HG03064 (cell line): ENCODE data around the gene SLC25A30.
"Not testable (repeated sequence)": the region's sequence is repeated elsewhere in the genome, so short reads cannot be mapped to it uniquely, and the experiment has no call there.

Source experiments
- ATAC-seq: cut with Tn5 transposase; IDR thresholded peaks from one replicate; pipeline ENCODE4 v1.9.1; 2021; ENCODE audit warnings: low read depth; ENCODE audit not compliant: unreplicated experiment

SLC25A30 gene

DNA sequence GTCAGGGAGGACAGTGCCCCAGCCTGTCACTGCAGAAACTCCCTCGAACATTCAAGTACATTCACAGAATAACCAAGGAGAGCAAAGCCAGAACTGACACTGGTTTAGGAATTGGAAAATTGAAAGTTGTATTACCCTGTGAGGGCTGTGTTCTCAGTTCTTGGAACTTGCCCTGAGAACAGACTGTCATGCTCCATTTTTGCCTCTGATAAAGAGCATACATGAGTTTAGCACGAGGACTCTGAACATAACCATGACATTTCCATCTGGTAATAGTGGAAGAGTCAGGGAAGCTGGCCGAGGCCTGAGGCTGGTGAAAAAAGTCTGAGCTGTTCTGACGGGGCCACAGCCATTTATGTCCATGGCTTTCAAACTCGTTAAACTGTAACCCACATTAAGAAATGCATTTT, 15.2 kb upstream of the SLC25A30 start:
- ATAC-seq = no peak

DNA sequence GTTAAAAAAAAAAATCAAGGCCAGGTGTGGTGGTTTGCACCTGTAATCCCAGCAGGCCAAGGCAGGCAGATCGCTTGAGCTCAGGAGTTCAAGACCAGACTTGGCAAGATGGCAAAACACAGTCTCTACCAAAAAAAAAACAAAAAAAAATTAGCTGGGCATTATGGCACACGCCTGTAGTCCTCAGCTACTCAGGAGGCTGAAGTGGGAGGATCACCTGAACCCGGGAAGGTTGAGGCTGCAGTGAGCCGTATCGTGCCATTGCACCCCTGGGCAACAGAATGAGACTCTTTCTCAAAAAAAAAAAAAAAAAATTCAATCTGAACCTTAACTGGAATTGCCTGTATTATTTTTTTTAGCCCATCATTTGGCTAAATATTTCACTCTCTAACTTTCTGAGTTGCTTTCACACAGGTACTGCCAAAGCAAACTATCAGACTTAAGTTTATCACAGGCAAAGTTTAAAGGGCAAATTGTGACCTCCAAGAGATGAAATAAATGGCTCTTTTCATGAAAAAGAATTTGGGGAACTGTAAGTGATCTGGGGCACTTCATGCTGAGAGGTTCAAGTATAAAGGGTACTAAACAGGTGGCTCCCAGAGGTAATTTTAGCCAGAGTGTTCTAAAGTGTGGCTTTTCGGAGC, 14.7 kb upstream of the SLC25A30 start:
- ATAC-seq = no peak

DNA sequence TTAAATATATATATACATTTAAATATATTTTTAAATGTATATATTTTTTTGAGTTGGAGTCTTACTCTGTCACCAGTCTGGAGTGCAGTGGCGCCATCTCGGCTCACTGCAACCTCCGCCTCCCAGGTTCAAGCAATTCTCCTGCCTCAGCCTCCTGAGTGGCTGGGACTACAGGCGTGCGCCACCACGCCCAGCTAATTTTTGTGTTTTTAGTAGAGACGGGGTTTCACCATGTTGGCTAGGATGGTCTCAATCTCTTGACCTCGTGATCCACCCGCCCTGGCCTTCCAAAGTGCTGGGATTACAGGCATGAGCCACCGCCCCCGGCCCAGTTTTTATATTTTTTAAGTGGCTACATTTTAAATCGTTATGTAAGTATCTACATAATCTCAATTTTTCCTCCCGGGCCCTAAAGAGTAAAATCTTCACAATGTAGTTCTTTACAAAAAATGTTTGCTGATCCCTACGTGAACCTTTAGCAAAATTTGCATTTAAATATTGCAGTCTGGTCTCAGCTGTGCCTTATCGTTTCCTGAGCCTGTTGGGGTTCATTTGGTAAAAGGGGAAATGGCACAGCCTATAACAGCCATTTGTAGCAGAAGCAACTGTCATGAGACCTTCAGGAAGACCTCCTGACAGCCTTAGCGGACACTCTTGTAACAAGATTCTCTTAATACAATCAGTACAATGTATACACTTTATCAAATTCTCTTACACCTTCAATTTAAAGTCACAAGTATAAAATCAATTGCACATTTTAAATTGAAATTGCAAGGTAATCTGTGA, 8.1 kb upstream of the SLC25A30 start:
- ATAC-seq = not testable (repeated sequence)

DNA sequence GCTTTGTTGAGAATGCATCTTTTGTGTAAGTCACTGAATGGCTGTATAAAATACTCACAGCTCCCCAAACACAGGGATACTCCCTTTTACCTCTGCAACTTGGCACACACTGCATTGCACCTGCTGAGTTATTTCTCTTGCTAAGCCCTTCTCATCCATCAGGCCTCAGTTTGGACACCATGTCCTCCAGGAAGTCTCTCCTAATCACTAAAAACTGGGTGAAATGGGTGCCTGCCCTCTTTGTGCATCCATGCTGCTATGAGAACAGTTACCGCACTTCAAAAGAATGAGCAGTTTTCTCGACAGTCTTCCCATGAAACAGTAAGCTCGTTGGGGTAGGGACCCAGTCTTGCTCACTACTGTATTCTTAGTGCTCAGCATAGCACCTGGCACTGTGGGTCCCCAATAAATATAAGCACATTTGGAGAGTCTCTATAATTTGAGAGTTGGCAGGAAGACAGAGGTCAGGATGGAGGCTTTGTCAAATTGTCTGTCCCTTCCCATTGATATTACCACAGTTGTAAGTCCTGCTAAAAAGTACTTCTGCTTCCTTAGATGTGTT, 4.6 kb upstream of the SLC25A30 start:
- ATAC-seq = no peak

DNA sequence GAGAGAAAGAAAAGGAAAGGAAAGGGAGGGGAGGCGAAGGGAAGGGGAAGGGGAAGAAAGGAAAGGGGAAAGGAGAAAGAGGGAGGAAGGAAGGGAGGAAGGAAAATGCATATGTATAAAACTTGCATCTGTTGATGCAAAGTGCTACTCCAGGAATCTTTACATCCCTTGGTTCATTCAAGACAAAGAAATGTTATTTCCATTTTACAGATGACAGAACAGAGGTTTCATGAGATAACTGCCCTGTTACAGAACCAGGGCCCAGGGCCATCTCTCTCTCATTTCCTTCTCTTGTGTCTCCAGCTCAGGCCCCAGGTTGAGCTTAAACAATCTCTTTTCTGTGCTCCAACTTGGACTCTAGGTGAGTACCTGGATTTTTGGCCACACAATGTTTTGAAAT, 1.8 kb upstream of the SLC25A30 start:
- no peak for ATAC-seq

DNA sequence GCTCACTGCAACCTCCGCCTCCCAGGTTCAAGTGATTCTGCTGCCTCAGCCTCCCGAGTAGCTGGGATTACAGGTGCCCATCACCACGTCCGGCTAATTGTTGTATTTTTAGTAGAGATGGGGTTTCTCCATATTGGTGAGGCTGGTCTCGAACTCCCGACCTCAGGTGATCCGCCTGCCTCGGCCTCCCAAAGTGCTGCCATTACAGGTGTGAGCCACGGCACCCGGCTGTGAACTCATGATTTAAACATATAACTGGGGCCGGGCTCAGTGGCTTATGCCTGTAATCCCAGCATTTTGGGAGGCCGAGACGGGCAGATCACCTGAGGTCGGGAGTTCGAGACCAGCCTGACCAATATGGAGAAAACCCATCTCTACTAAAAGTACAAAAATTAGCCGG, 1.2 kb upstream of the SLC25A30 start:
- not testable (repeated sequence) for ATAC-seq

DNA sequence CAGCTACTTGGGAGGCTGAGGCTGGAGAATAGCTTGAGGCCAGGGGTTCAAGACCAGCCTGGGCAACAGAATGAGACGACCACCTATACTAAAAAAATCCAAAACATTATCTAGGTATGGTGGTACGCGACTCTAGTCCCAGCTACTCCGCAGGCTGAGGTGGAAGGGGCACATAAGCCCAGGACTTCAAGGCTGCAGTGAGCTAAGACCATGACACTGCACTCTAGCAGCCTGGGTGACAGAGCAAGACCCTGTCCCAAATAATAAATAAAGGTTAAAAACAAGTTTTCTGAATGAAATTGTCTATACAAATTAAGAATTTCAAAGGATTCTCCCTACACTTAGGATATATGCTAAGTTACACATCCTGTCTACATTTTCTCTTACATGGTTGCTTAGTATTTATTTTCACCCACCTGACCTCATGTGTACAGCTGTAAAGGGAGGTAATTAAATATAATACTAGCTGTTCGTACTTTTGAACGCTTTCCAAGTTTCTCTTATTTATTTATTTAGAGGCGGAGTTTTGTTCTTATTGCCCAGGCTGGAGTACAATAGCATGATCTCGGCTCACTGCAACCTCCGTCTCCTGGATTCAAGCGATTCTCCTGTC, 1.6 kb downstream of the SLC25A30 start:
- ATAC-seq = no peak

DNA sequence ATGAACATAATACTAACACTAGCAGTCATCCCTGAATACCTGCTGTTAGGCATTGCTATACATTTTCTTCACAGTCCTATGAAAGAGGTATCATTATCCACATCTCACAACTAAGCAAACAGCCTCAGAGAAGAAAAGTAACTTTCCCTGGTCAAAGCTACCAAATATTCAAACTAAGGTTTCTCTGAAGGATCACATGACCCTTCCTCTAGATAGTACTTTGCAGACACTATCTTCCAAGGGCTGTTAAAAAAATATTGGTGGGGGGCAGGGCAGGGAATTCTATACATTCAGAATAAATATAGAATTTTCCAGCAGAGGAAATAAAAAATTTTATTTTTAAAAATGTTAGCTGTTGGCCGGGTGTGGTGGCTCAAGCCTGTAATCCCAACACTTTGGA, 3.1 kb downstream of the SLC25A30 start:
- no peak for ATAC-seq

DNA sequence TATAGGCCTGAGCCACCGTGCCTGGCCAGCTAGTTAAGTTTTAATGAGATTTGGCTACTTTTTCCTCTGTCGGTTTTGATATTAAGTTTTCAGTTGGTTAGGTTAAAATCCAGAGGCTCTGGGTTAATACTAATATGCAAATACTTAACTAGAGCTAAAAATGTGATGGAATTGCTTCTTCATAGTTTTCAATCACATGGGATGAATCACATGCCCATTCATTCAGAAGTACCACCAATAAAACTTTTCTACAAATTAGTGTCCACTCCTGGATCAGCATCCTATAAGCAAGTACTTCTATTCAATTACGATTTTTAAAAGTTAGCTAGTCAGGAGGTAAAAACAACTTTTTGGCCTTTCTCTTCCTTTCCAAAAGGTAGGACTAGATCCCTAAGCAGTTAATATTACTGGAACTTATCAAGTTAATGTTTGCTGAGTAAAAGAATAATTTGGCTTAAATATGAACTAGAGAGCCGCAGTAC, 4.3 kb downstream of the SLC25A30 start:
- no peak for ATAC-seq

DNA sequence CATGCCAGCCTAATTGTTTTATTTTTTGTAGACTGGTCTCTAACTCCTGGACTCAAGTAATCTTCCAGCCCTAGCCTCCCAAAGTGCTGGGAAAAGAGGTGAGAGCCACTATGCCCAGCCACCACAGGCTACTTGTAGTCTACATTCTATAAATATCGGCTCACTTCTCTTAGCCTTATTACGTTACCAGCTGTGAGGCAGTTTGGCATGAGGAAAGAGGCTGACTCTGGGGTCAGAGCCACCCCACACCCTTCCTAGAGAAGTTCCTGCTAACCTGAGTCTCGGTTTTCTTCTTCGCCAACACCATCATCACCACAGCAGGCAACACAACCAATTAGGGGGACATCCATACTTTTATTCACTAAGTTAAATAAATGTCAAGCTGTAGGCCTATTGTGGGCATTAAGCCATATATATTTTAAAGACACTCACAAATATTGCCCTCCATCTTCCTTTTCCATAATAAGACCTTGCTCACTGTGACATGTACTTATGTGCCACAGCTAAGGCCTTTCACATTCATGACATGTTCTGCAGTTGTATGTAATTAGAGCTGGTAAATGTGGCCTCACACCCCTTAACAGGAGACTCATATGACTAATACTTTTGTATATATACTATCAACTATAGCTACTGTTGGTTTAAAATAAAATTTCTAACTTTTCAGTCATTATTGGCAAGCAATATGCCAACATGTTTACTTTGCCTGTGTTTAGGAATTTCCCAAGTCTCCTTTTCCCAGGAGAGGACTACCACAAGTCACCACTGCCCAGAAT, 5.7 kb downstream of the SLC25A30 start:
- no peak for ATAC-seq

DNA sequence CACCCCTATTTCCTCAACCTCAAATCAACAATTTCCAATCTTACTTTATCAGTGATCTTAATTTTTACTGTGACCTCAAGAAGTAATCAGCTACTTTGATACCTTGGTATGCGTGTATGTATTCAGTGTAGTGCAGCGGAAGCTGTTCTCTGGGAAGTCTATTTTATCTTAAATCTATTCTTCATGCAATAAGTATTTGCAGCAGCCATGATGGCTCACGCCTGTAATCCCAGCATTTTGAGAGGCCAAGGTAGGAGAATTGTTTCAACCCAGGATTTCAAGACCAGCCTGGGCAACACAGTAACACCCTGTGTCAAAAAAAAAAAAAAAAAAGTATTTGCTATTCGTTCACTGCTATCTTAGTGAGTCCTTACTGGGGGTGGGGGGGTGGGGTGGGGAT, 6.5 kb downstream of the SLC25A30 start:
- no peak for ATAC-seq

DNA sequence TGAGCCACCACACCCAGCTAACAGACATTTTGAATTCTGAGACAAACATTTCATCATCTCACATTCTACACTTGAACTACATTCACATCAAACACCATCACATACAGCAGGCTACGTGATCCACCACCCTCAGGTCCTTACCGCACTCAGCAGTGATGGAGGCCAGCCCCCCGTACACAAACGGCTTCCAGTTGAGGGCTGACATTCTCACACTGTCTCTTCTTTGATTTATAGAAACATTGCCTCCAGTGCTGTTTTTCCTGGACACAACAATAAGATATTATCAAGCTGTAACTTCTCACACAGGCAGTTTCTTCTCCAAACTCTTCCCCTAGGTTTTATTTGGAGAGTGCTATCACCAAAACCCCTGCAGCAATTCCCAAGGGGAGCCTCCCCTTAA, 7.0 kb downstream of the SLC25A30 start:
- ATAC-seq = no peak

DNA sequence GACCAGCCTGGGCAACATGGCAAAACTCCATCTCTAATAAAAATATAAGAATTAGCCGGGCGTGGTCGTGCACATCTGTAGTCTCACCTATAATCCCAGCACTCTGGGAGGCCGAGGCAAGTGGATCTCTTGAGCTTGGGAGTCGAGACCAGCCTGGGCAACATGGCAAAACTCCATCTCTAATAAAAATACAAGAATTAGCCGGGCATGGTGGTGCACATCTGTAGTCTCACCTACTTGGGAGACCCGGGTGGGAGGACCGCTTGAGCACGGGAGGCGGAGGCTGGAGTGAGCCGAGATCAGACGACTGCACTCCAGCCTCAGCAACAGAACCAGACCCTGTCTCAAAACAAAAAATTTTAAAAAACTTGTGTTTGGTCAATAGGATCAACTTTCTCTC, 7.7 kb downstream of the SLC25A30 start:
- ATAC-seq = no peak

DNA sequence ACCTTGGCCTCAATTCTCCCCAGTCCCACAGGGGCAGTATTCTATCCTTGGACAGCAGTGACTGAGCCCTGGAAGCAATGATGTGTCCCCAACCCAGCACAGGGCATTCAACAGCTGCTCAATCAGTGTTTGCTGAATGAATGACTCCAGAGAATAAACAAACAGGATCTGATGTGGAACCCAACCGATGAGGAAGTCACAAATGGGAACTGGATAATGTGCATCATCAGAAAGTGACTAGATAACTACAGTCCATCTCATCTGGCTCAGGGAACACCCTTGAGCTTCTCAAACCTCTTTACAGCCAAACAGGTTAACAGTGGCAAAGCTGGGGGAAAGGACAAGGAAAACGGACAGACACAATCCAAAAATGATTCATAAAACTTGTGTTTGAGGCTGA, 8.2 kb downstream of the SLC25A30 start:
- no peak for ATAC-seq

DNA sequence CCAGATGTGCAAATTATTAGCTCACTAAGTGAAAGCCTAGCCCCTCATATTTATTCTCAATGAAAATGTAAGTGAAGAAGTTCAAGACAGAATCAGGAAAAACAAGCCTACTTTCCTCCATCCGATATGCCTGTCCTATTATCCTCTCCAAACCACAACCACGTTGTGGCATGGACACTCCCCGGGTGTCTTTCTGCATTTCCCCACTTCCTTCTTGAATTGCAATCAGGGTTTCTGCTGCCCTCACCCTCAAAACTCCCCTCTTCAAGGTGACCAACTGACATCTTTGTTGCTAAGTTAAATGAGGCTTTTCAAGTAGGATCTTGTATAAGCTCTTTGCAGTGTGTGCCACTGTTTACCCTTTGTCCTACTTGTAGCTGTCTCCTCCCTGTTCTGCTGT, 11.8 kb downstream of the SLC25A30 start:
- ATAC-seq = no peak

DNA sequence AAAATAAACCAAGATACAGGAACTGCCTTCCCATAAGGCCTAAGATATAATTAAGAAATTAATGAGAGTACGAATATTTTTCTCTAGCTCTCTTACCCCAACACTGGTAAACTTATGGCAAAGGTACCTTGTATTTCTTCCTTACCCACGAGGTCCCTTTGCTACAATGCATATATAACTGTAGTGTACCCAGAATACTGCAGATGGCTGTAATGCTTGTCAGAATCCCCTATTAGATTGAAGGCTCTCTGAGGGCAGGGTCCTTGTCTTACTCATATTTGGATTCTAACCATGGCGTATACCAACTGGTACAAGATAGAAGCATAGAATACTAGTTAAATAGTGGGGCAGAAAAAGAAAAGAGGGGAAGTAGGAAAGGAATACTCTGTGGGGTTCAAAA, 15.1 kb downstream of the SLC25A30 start:
- ATAC-seq = no peak

DNA sequence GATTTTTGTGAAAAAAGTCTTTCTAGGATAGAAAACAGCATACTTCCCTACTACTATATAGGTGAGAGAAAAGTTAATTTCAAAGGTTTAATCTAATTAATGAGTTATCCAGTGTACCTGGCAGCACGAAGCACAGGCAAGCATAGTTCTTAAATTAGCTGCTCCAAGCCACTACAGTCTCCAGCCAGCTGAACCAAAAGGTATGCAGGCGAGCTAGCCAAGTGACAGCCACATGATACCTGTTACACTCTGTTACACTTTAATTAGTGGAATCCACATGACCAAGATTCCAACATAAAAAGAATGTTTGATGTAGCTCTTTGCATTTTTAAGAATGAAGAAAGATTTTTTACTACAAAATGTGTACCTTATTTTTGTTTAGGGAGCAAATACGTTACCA, 15.5 kb downstream of the SLC25A30 start:
- ATAC-seq = no peak

DNA sequence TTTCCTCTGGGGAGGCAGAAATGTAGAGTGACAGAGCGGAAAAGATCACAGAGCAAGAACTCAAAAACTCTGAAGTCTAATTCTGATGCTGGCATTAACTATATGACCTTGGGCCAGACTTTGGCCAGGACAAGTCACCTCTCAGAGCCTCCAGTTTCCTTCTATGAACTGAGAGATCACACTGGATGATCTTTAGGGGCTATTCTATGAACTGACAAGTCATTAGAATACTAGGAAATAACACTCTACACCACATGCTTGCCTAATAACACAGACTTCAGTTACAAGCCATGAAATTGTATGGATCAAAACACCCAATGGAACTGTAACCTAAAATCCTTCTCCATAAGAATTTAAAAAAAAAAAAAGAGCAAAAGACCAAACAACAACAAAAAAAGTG, 16.9 kb downstream of the SLC25A30 start:
- ATAC-seq = no peak

DNA sequence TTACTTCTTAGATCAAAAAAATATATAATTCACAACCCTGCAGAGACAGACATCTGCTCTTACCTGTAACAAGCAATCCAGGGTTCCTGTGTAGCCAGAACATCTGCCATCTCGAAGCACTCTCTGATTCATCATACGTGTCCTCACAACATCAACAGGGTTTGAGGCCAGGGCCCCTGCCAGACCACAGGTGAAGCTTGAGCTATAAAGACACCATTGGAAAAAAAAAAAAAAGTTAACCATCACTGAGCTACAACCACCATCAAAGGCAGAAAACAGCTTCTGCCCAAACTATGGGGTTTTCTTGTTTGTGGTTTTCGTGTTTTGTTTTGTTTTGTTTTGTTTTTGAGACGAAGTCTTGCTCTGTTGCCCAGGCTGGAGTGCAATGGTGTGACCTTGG, 19.3 kb downstream of the SLC25A30 start:
- ATAC-seq = no peak

DNA sequence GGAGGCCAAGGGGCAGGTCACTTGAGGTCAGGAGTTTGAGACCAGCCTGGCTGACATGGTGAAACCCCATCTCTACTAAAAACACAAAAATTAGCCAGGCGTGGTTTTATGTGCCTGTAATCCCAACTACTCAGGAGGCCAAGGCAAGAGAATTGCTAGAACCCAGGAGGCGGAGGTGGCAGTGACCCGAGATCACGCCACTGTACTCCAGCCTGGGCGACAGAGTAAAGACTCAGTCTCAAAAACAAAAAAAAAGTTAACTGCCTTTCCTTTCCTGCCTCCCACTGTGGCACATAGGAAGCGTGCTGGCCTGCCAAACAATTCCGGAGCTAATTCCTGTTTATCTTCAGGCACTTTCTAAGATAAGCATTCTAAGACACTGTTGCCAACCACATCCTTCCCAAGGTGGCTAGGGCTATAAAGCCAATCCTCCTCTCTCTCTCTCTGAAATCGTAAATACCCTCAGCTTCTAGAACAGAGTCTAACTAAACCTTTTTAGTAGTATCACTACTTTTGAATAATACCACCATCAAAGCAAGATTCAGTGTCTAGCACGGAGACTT, 21.6 kb downstream of the SLC25A30 start:
- no peak for ATAC-seq
